Upper lobe of right lung (tissue), 1 donor: ENCODE measurements around the gene SERPINA10. TPM values are rescaled to one million over a fixed set of nuclear protein-coding genes. Genes with fewer than 3 reads are reported as not detected.

ENCODE experiments used
- ATAC-seq: fragments of 200-7000 bp; cut with Tn5 transposase; one replicate; pipeline ENCODE4 v1.9.1; 2020; ENCODE audit warnings: mild to moderate bottlenecking, moderate library complexity
- DNase-seq: peaks from one replicate; pipeline ENCODE4 v3.0.0-alpha.2; 2020
- H3K27ac ChIP-seq: fragments of 200-600 bp; one replicate; pipeline ENCODE4 v1.8.0; 2022
- H3K27me3 ChIP-seq: fragments of 200-600 bp; one replicate; pipeline ENCODE4 v1.8.0; 2022; ENCODE audit warnings: mild to moderate bottlenecking
- H3K36me3 ChIP-seq: fragments of 200-600 bp; one replicate; pipeline ENCODE4 v1.8.0; 2022
- H3K4me1 ChIP-seq: fragments of 200-600 bp; one replicate; pipeline ENCODE4 v1.8.0; 2022
- H3K4me3 ChIP-seq: fragments of 200-600 bp; one replicate; pipeline ENCODE4 v1.8.0; 2022; ENCODE audit warnings: mild to moderate bottlenecking
- H3K9me3 ChIP-seq: fragments of 200-600 bp; one replicate; pipeline ENCODE4 v1.8.0; 2022
- CTCF ChIP-seq: fragments of 200-600 bp; IDR thresholded peaks from one replicate; pipeline ENCODE4 v1.8.0; 2022; ENCODE audit warnings: antibody characterized with exemption
- intact Hi-C: fragments of 100-400 bp; cut with DNase I; formaldehyde crosslinking; loops from one replicate; pipeline ENCODE4 v1.11.0; 2022
- total RNA-seq: library from RNA; stranded (reverse); fragmentation: NEBNext Ultra II Directional; extraction: Animal tissue kit (Norgen Biotek cat#: 25700); gene quantifications from one replicate; pipeline ENCODE4 v1.2.1, GENCODE V29; 2021
- donor health status: DM: no; HTN: yes; CAD: no; lungs with severe emphysema.

Gene SERPINA10
- total RNA-seq, 1 donor from 2014 or later, result not detected

DNA sequence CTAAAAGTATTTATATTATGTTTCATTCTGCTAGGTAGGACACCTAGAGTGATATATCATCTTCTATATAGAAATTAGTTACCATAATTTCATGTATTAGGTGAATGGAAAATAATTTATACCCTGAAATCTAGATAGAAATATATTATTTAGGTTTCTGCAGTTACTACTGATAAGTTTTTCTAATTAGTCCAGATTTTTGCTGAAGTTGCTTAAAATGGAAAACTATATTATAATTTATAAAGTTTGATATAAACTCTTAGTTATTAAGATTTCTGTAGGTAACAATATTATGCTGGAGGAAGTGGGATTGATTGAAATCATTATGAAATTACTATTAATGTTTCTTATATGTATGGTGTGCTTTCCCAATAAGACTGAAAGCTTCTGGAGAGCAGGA is 56.0 kb downstream of the SERPINA10 start:
- ATAC-seq (no peak), DNase-seq (no peak)
- no peak overlapping the region for H3K4me3 ChIP-seq
- no peak overlapping the region for H3K27ac ChIP-seq
- H3K4me1 ChIP-seq, result no peaks in the 10 kb centered on the region
- no peaks in the 10 kb centered on the region for H3K9me3 ChIP-seq
- TF ChIP-seq CTCF, result no peak
- H3K27me3 ChIP-seq, result no peaks in the 10 kb centered on the region
- intact Hi-C loops, result no loop called here
- H3K36me3 ChIP-seq, result no peaks in the 10 kb centered on the region

Other genes with a start within 250 kb of the SERPINA10 start
- gene DDX24, start 212.1 kb downstream of the SERPINA10 start, total RNA-seq, result 191 TPM
- 15.2 TPM for gene IFI27L1, start 212.0 kb downstream of the SERPINA10 start, total RNA-seq
- gene IFI27, start 182.5 kb downstream of the SERPINA10 start, total RNA-seq, result 312 TPM
- 32.4 TPM for gene IFI27L2, start 163.7 kb downstream of the SERPINA10 start, total RNA-seq
- gene PPP4R4, start 118.9 kb downstream of the SERPINA10 start, total RNA-seq, result 2.2 TPM
- not detected for gene SERPINA6, start 30.1 kb upstream of the SERPINA10 start, total RNA-seq
- gene SERPINA2, start 73.4 kb upstream of the SERPINA10 start, total RNA-seq, result not detected
- 1,017 TPM for gene SERPINA1, start 95.3 kb upstream of the SERPINA10 start, total RNA-seq
- not detected for gene SERPINA11, start 159.5 kb upstream of the SERPINA10 start, total RNA-seq
- gene SERPINA9, start 182.9 kb upstream of the SERPINA10 start, total RNA-seq, result not detected
- not detected for gene SERPINA12, start 216.2 kb upstream of the SERPINA10 start, total RNA-seq